SK-N-SH (cell line): ENCODE results near the gene NRDE2. TPM values are rescaled to one million over a fixed set of nuclear protein-coding genes. Genes with fewer than 3 reads are reported as not detected.

Source experiments
- CTCF ChIA-PET: fragments of 300-600, 350-600 bp; formaldehyde crosslinking; extraction: SDS; loops from one replicate; lab custom pipeline; 2021; lab: Yijun Ruan, JAX
- POLR2A ChIA-PET: fragments of 350-600 bp; sonication (Branson Sonifier 250); formaldehyde crosslinking; extraction: SDS; loops from one replicate; lab custom pipeline; 2020; ENCODE audit warnings: antibody characterized with exemption, inconsistent platforms; lab: Yijun Ruan, JAX
- DNase-seq: peaks from one replicate; pipeline ENCODE4 v3.0.0; 2012
- H2AFZ ChIP-seq: fragments of 200-600 bp; sonication (generic); 2 replicates; pipeline ENCODE4 v1.8.1; 2016; ENCODE audit warnings: antibody characterized with exemption, mild to moderate bottlenecking, low read depth
- H3F3A ChIP-seq: fragments of 200-600 bp; sonication (generic); replicated peaks from 2 replicates; pipeline ENCODE3; 2016; ENCODE audit warnings: antibody characterized with exemption, mild to moderate bottlenecking; ENCODE audit not compliant: insufficient read depth
- H3K27ac ChIP-seq, 2 experiments: fragments of 200-500 bp in 1 of 2; fragments of 200-600 bp in 1 of 2; sonication (Bioruptor generic) in 1 of 2; sonication (generic), shearing (Covaris generic) in 1 of 2; 2 replicates each; pipeline versions ENCODE4 v1.5.1 to v1.6.1; 2014 to 2016; ENCODE audit warnings: low read depth in 2 of 2, inconsistent platforms in 1 of 2, low read length in 1 of 2, mild to moderate bottlenecking in 1 of 2, mixed read lengths in 1 of 2
- H3K27me3 ChIP-seq: fragments of 200-600 bp; sonication (generic), shearing (Covaris generic); 2 replicates; pipeline ENCODE4 v1.6.1; 2016; ENCODE audit warnings: mixed run types; ENCODE audit not compliant: insufficient read depth
- H3K36me3 ChIP-seq, 2 experiments: fragments of 200-500 bp in 1 of 2; fragments of 200-600 bp in 1 of 2; sonication (Bioruptor generic) in 1 of 2; sonication (generic) in 1 of 2; replicated peaks in 1 of 2; 2 replicates each; pipeline versions ENCODE3 to v1.5.1; 2014 to 2016; ENCODE audit warnings: low read length in 1 of 2, mild to moderate bottlenecking in 1 of 2; ENCODE audit not compliant: insufficient read depth in 2 of 2, control insufficient read depth in 1 of 2
- H3K4me1 ChIP-seq, 2 experiments: fragments of 200-500 bp in 1 of 2; fragments of 200-600 bp in 1 of 2; sonication (Bioruptor generic) in 1 of 2; sonication (generic), shearing (Covaris generic) in 1 of 2; 2 replicates each; pipeline versions ENCODE4 v1.5.1 to v1.6.1; 2014 to 2016; ENCODE audit warnings: low read depth in 1 of 2, low read length in 1 of 2, mixed run types in 1 of 2; ENCODE audit not compliant: insufficient read depth in 2 of 2, control insufficient read depth in 1 of 2
- H3K4me2 ChIP-seq: fragments of 200-600 bp; sonication (generic), shearing (Covaris generic); 2 replicates; pipeline ENCODE4 v1.6.1; 2017; ENCODE audit warnings: mixed run types
- H3K4me3 ChIP-seq, 2 experiments: fragments of 200-500 bp in 1 of 2; fragments of 200-600 bp in 1 of 2; sonication (Bioruptor generic) in 1 of 2; sonication (generic), shearing (Covaris generic) in 1 of 2; 2 replicates each; pipeline versions ENCODE4 v1.5.1 to v1.8.1; 2014 to 2016; ENCODE audit warnings: low read depth in 2 of 2, inconsistent platforms in 1 of 2, low read length in 1 of 2, mild to moderate bottlenecking in 1 of 2, mixed read lengths in 1 of 2, moderate library complexity in 1 of 2
- H3K79me2 ChIP-seq: fragments of 200-600 bp; sonication (generic); 2 replicates; pipeline ENCODE4 v1.8.1; 2017; ENCODE audit warnings: mild to moderate bottlenecking; ENCODE audit not compliant: insufficient read depth
- H3K9ac ChIP-seq: fragments of 200-600 bp; sonication (generic); 2 replicates; pipeline ENCODE4 v1.6.1; 2017; ENCODE audit warnings: mixed run types
- H3K9me2 ChIP-seq: fragments of 200-600 bp; sonication (generic); 2 replicates; pipeline ENCODE4 v1.6.1; 2017; ENCODE audit warnings: mixed run types
- H3K9me3 ChIP-seq: fragments of 200-600 bp; sonication (generic); 2 replicates; pipeline ENCODE4 v1.6.1; 2017; ENCODE audit warnings: mixed run types, mild to moderate bottlenecking, moderate library complexity
- H4K20me1 ChIP-seq: fragments of 200-600 bp; sonication (generic); 2 replicates; pipeline ENCODE4 v1.6.1; 2017; ENCODE audit warnings: mild to moderate bottlenecking, mixed run types; ENCODE audit not compliant: insufficient read depth
- CTCF ChIP-seq: fragments of 200-600 bp; sonication (generic); IDR thresholded peaks from 2 replicates; pipeline ENCODE4 v1.6.1; 2017; ENCODE audit warnings: antibody characterized with exemption, mild to moderate bottlenecking, moderate library complexity
- ELF1 ChIP-seq: IDR thresholded peaks from 2 replicates; pipeline ENCODE4 v1.4.0; 2012
- EP300 ChIP-seq, 2 experiments: IDR thresholded peaks; 2 replicates each; pipeline versions ENCODE4 v1.4.0 to v1.6.1; 2012; ENCODE audit warnings: borderline replicate concordance in 1 of 2, low read depth in 1 of 2, low read length in 1 of 2
- EZH2phosphoT487 ChIP-seq: fragments of 200-600 bp; sonication (generic); IDR thresholded peaks from 2 replicates; pipeline ENCODE4 v1.6.1; 2017; ENCODE audit warnings: low read depth, mixed run types, mild to moderate bottlenecking, antibody characterized with exemption, moderate library complexity, borderline replicate concordance
- FOSL2 ChIP-seq: IDR thresholded peaks from 2 replicates; pipeline ENCODE4 v1.4.0; 2012; ENCODE audit warnings: low read depth, mild to moderate bottlenecking, moderate library complexity, borderline replicate concordance
- FOXJ3 ChIP-seq: sonication (generic); formaldehyde crosslinking; IDR thresholded peaks from 2 replicates; pipeline ENCODE4 v1.5.1; 2020; ENCODE audit warnings: mild to moderate bottlenecking, missing genetic modification reagents
- GABPA ChIP-seq: IDR thresholded peaks from 2 replicates; pipeline ENCODE4 v1.4.0; 2012; ENCODE audit warnings: low read depth, mild to moderate bottlenecking
- IRF3 ChIP-seq: fragments of 150-350 bp; IDR thresholded peaks from 2 replicates; pipeline ENCODE4 v1.6.1; 2016; ENCODE audit warnings: mild to moderate bottlenecking, low read depth, low read length
- JUND ChIP-seq: IDR thresholded peaks from 2 replicates; pipeline ENCODE4 v1.4.0; 2012
- MAX ChIP-seq: IDR thresholded peaks from 2 replicates; pipeline ENCODE4 v1.4.0; 2012; ENCODE audit warnings: low read depth
- MEF2A ChIP-seq: IDR thresholded peaks from 2 replicates; pipeline ENCODE4 v1.4.0; 2012; ENCODE audit warnings: low read depth, borderline replicate concordance
- MXI1 ChIP-seq: IDR thresholded peaks from 2 replicates; pipeline ENCODE4 v1.6.1; 2012; ENCODE audit warnings: mild to moderate bottlenecking, low read depth, low read length, improper control_type of control experiment
- NRF1 ChIP-seq: IDR thresholded peaks from 2 replicates; pipeline ENCODE4 v1.6.1; 2012; ENCODE audit warnings: low read depth, mild to moderate bottlenecking, low read length
- PBX3 ChIP-seq: IDR thresholded peaks from 2 replicates; pipeline ENCODE4; 2012
- POLR2AphosphoS5 ChIP-seq: IDR thresholded peaks from 2 replicates; pipeline ENCODE4 v1.6.1; 2012; ENCODE audit warnings: low read depth, low read length
- RAD21 ChIP-seq: IDR thresholded peaks from 2 replicates; pipeline ENCODE4 v1.6.1; 2012; ENCODE audit warnings: mild to moderate bottlenecking, low read length
- REST ChIP-seq: IDR thresholded peaks from 2 replicates; pipeline ENCODE4 v1.6.1; 2012; ENCODE audit warnings: mild to moderate bottlenecking, low read depth, low read length, moderate library complexity
- SMC3 ChIP-seq: IDR thresholded peaks from 2 replicates; pipeline ENCODE4 v1.6.1; 2012; ENCODE audit warnings: low read depth, low read length, improper control_type of control experiment
- TCF12 ChIP-seq: IDR thresholded peaks from 2 replicates; pipeline ENCODE4 v1.4.0; 2012
- USF2 ChIP-seq: fragments of 150-350 bp; IDR thresholded peaks from 2 replicates; pipeline ENCODE4 v1.6.1; 2017; ENCODE audit warnings: antibody characterized with exemption, low read length, low read depth, borderline replicate concordance
- WGBS: methylation state at CpG from one replicate; pipeline ENCODE4 v1.1.6; 2017; ENCODE audit warnings: low lambda C conversion rate; 5-methylcytosine and 5-hydroxymethylcytosine counted together
- polyA plus RNA-seq, 3 experiments: library from polyadenylated mRNA; depleted of rRNA; stranded (reverse); fragments of >200 nt; gene quantifications; 2 replicates each; pipeline ENCODE4 v1.2.3, GENCODE V29; 2012

NRDE2 gene
- polyA plus RNA-seq, 1 of the 3 experiments (the other 2 are of a cell fraction), result 11.3 TPM

GRCh38 chr14:90299408-90299807 is 32.3 kb downstream of the NRDE2 start:
- no peak overlapping the region for H2AFZ ChIP-seq
- no peak overlapping the region for H3K4me3 ChIP-seq
- H3K36me3 ChIP-seq, result peaks cover 29 to 61% of the 10 kb centered on the region in 2 experiments
- no peak overlapping the region for H3K27ac ChIP-seq
- H3K9me2 ChIP-seq, result no peaks in the 10 kb centered on the region
- 0 out of 2 replicates have a peak, but pooled peaks cover 3% of the 10 kb centered on the region for H4K20me1 ChIP-seq
- no peak overlapping the region for H3K9ac ChIP-seq
- ChIA-PET CTCF (interaction anchor here (0.7 to 3.4 kb wide), 3 partner anchors 13 to 878 kb away, joined by 3 to 14 read pairs (median 3); no protein-coding TSS in a partner anchor), POLR2A (no interaction called here)
- no peaks in the 10 kb centered on the region for H3K79me2 ChIP-seq
- H3K4me1 ChIP-seq, result no peaks in the 10 kb centered on the region; a peak in 1 of 4 replicates
- no peaks in the 10 kb centered on the region for H3K27me3 ChIP-seq
- no peaks in the 10 kb centered on the region for H3K9me3 ChIP-seq
- 92% methylated on average over 7 of the region's 7 CpGs for WGBS
- no peak overlapping the region for H3K4me2 ChIP-seq
- TF ChIP-seq CTCF (no peak), EP300 (IDR thresholded peaks at IDR 0.05; ENCODE audit: borderline replicate concordance in 1 of 2, low read depth in 1 of 2, low read length in 1 of 2) (no peak), MAX (no peak), SMC3 (no peak), FOXJ3 (CRISPR knock-in tag) (no peak), MEF2A (no peak), RAD21 (no peak), IRF3 (no peak), PBX3 (no peak), NRF1 (no peak), JUND (no peak), EZH2phosphoT487 (no peak), FOSL2 (no peak), POLR2AphosphoS5 (no peak), GABPA (no peak), ELF1 (no peak), TCF12 (no peak), USF2 (no peak), MXI1 (no peak), REST (no peak)
- H3F3A ChIP-seq, result peaks cover 12% of the 10 kb centered on the region
- DNase-seq, result no peak
